Ramos (cell line): Measurements from ENCODE around the gene TLDC2.
"Not testable (repeated sequence)": the region's sequence is repeated elsewhere in the genome, so short reads cannot be mapped to it uniquely, and the experiment has no call there.

Source experiments
- in situ Hi-C: fragments of 300-500 bp; cut with MboI; formaldehyde crosslinking; loops from one replicate; pipeline ENCODE4 v1.14.3; 2022; ENCODE audit warnings: low sequenced_read_pairs; ENCODE audit not compliant: unreplicated experiment

TLDC2 gene

GRCh38 chr20:36875702-36876472, at the start of gene TLDC2:
TSS of gene TLDC2 (plus strand) at chr20:36876138. CDS start at chr20:36876175, 37 bp downstream.
- in situ Hi-C loops, result no loop called here

- in situ Hi-C loops, result no loop called here
Observed at GRCh38 chr20:36826554-36827244, 49.2 kb upstream of the TLDC2 start.

- in situ Hi-C loops, result no loop called here
Observed at GRCh38 chr20:36827541-36828279, 48.2 kb upstream of the TLDC2 start.

- in situ Hi-C loops, result no loop called here
Observed at GRCh38 chr20:36830791-36831691, 44.9 kb upstream of the TLDC2 start.

DNA sequence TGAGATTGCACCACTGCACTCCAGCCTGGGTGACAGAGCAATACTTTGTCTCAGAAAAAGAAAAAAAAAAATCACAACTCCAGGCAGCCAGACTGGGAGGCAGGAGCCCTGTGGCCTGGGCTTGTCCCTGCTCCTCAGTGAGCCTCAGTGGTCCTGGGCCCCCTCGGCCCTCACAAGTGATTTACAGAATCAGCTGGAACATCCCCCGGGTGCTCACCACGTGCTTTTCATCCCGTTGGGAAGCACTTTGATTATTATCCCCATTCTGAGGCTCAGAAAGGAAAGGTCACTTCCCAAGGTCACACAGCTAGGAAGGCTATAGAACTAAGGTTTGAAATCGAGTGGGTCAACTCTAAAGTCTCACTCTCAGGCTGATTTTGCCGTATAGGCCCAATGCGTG, 43.1 kb upstream of the TLDC2 start:
- in situ Hi-C loops, result no loop called here

DNA sequence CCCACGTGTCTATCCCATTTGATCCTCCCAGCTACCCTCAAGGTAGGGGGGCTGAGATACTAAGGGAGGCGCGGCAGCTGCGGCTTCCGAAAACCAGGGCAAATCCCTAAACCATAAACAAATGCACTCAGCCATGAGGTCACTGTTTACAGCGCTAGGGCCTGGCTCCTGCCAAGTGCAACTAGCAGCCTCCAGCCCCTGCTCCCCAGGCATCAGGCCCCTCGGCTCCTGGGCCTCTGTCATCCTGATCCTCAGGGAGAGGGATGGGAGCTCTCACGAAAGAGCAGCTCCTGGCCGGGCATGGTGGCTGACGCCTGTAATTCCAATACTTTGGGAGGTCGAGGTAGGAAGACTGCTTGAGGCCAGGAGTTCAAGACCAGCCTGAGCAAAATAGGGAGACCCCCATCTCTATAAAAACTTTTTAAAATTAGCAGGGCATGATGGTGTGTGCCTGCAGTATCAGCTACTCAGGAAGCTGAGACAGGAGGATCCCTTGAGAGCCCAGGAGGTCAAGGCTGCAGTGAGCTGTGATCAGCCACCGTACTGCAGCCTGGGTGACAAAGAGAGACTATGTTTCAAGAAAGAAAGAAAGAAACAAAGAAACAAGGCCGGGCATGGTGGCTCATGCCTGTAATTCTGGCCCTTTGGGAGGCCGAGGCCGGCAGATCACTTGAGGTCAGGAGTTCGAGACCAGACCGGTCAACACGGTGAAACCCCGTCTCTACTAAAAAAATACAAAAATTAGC, 42.5 kb upstream of the TLDC2 start:
- in situ Hi-C loops, result no loop called here

DNA sequence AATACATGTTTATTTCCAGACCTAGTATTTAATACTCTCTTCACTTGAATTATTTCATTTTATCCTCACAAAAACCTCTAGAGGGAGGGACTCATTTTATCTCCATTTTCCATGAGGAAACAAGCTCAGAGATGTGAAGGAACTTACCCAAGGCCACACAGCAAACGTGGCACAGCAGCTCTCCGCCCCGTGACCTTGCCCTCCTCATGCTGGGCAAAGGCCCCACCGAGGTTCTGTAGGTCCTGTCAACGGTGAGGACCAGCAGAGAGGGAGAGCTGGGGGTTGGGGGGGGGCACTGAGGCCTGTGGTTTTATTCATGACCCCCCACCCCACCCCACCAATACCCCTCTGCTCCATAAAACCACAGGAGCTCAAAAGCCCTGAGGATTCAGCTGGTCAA, 40.9 kb upstream of the TLDC2 start:
- in situ Hi-C loops, result no loop called here

DNA sequence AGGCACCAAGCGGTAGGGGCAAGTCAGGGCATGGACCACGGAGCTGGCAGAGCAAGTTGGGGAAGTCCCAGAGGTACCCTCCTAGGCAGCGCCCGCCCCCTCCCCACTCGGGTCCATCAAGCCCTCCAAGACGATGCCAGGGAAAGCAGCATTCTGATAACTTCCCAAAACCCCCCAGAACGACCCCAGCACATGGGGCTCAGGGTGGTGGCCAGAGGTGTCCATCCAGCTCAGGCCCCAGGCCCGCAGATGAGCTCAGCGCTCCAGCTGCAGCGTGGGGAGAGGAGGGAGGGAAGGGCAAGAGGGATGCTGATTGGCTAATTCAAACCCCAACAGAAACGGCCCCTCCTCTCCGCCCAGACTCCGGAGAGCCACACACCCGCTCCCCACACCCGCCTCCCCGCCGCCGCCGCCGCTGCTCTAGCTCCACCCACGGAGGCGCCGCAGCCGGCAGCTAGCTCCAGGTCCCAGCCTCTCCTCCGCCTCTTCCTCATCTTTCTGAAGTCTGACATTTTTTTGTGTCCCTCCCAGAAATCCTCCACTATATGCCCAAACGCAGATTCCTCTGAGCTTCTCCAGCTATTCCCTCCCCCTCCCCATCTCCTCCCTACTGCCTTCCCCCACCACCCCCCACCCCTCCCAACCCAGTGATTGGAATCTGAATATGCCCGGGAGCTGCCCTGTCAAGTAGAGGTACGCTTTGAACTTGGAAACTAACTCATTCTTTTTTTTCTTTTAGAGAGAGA, 40.3 kb upstream of the TLDC2 start:
- in situ Hi-C loops, result no loop called here

- in situ Hi-C loops, result no loop called here
Observed at GRCh38 chr20:36836591-36837269, 39.2 kb upstream of the TLDC2 start.

- in situ Hi-C loops, result not testable (repeated sequence)
Observed at GRCh38 chr20:36838376-36838775, 37.6 kb upstream of the TLDC2 start.

DNA sequence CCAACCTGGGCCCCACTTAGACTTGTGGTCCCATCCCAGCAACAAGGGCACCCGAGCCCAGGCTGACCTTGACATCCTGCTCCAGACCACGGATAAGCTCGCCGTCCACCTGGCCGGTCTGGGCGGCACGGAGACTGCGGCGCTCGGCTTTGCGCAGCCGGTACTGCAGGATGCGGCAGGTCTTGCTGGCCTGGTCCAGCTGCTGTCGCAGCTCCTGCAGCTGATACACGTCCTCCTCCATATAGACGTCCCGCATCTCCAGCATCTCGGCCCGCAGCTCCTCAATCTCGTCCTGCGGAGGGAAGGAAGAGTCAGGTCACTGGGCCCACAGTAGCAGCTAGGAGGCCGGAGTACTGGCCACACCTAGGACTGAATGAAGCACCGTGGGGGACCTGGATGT, 36.8 kb upstream of the TLDC2 start:
- in situ Hi-C loops, result no loop called here

- in situ Hi-C loops, result not testable (repeated sequence)
Observed at GRCh38 chr20:36841030-36841429, 34.9 kb upstream of the TLDC2 start.

DNA sequence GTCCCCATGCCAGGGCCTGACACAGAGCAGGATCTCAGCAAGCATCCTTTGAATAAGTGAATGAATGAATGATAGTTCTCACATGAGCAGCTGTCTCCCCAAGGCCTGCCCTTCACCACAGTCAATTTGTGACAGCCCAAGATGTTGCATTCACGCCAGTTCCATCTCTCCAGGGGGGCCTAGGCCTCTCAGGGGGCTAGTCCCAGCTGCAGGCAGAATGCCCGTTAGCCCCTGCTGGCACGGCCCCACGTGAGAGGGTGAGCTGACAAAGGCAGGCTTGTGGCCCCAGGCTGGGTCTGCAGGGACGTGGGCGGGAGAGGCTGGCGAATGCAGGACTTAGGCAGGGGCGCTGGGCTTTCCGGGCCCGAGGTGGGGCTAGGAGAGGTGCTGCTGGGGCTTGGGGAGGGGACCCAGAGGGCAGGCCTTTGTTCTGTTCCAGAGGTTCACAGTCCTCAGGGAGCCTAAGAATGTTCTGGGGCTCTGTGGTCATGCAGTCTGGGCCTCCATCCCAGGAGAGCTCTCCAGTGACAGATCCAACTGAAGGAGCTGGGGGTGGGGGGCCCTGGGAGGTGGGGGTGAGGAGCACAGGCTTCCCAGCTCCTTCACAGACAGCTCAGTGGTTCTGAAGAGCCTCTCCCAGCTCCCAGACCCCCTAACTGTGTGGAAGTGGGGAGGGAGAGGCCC, 30.5 kb upstream of the TLDC2 start:
- in situ Hi-C loops, result no loop called here

DNA sequence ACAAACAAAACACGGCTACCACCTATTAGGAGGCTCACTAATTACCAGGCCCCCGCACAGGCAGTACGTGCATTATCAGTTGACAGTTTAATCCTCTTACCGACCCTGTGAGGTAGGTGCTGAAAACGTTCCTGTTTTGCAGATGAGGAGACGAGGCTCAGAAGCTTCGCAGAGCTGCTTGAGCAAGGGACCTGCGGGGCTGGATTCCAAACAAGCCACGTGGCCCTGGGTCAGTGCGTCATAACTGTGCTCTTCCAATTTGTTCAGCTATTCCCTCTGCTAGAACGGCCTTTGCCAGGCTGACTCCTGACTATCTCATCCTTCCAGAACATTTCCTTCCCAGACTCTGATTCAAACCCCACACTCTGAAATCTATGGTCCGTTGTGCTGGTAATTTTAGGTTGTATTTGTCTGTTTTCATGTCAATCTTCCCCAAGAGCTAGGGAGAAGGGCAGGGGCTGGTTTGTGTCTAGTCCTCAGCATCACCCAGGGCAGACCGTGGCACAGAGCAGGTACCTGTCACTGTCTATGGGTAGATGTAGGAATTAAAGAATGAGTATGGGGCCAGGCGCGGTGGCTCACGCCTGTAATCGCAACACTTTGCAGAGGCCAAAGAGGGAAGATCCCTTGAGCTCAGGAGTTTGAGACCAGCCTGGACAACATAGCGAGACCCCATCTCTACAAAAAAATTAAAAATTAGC, 28.8 kb upstream of the TLDC2 start:
- in situ Hi-C loops, result no loop called here

GRCh38 chr20:36847710-36848040, 28.3 kb upstream of the TLDC2 start:
- in situ Hi-C loops, result no loop called here

DNA sequence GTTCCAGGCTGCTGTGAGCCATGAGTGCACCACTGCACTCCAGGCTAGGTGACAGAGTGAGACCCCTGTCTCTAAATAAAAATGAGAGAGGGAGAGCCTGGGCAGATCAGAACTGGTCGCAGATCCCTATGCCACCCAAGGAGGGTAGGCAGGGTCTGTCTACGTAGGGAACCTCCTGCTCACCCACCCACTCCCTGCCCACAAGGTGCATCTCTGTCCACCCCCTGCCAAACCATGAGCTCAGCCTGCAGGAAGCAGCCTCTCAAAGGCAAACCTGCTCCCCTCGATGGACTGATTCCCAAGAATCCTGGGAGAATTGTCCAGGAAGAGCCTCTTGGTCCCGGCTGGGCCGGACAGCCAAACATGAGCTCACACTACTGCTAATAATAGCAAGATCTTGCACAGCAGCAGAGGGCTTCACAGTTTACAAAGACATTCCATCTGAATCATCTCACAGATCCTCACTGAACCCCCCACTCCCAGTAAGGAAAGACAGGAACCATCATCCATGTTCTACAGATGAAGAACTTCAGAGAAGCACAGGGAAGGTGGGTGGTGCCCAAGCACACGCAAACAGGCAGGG, 27.8 kb upstream of the TLDC2 start:
- in situ Hi-C loops, result no loop called here

- in situ Hi-C loops, result no loop called here
Observed at GRCh38 chr20:36848677-36849076, 27.3 kb upstream of the TLDC2 start.
